HepG2 (cell line): ENCODE results near the gene MBD2. TPM values are rescaled to one million over a fixed set of nuclear protein-coding genes. Genes with fewer than 3 reads are reported as not detected.

Source experiments
- ATAC-seq: fragments of 200-7000 bp; cut with Tn5 transposase; 3 replicates; pipeline ENCODE4 v1.9.1; 2020; ENCODE audit warnings: mild to moderate bottlenecking, moderate library complexity
- BruUV-seq: library from RNA; stranded (reverse); fragments of 400-500 nt; replicated peaks from 2 replicates; lab custom pipeline; 2021; lab: Mats Ljungman, UMichigan
- CTCF ChIA-PET: fragments of 300-600 bp; formaldehyde crosslinking; extraction: SDS; loops from one replicate; lab custom pipeline; 2021; ENCODE audit warnings: low total read pairs, inconsistent platforms, low intra/inter-chr PET ratio; lab: Yijun Ruan, JAX
- POLR2A ChIA-PET: fragments of 350-600 bp; sonication (Branson Sonifier 250); formaldehyde crosslinking; loops from one replicate; lab custom pipeline; 2020; ENCODE audit warnings: antibody characterized with exemption, inconsistent platforms; lab: Yijun Ruan, JAX
- DNase-seq: peaks from one replicate; pipeline ENCODE4 v3.0.0-alpha.2; 2015; ENCODE audit warnings: low spot score
- FAIRE-seq: peaks from 3 replicates; lab custom pipeline; 2011; peaks lifted over from hg19 to GRCh38; lab: Jason Lieb, UNC
- H2AFZ ChIP-seq: one replicate; pipeline ENCODE4 v1.6.1; 2011; ENCODE audit warnings: low read length, inconsistent platforms
- H3K27ac ChIP-seq: fragments of 300-600 bp; 3 replicates; pipeline ENCODE4 v1.8.0; 2011; ENCODE audit warnings: mixed run types, mild to moderate bottlenecking, mixed read lengths, low read length, inconsistent platforms; ENCODE audit not compliant: insufficient read depth; ENCODE audit errors: extremely low read length
- H3K27me3 ChIP-seq, 2 experiments: fragments of 200-600 bp in 1 of 2; 2 replicates in 1 of 2; 3 replicates in 1 of 2; pipeline versions ENCODE4 v1.6.0 to v1.8.0; 2011; ENCODE audit warnings: low read length in 2 of 2, mild to moderate bottlenecking in 2 of 2, moderate library complexity in 2 of 2, inconsistent platforms in 1 of 2; ENCODE audit not compliant: insufficient read depth in 2 of 2, control insufficient read depth in 1 of 2
- H3K36me3 ChIP-seq, 2 experiments: fragments of 200-600 bp in 1 of 2; replicated peaks in 1 of 2; 2 replicates in 1 of 2; 3 replicates in 1 of 2; pipeline versions ENCODE4 v1.5.1 to v1.8.0; 2011; ENCODE audit warnings: low read length in 2 of 2, inconsistent platforms in 1 of 2; ENCODE audit not compliant: insufficient read depth in 2 of 2, control insufficient read depth in 1 of 2
- H3K4me1 ChIP-seq: 2 replicates; pipeline ENCODE4 v1.5.1; 2012; ENCODE audit warnings: low read length, inconsistent platforms; ENCODE audit not compliant: insufficient read depth
- H3K4me2 ChIP-seq: 2 replicates; pipeline ENCODE4 v1.6.0; 2011; ENCODE audit warnings: low read depth, low read length, inconsistent platforms
- H3K4me3 ChIP-seq, 3 experiments: fragments of 200-600 bp in 1 of 3; sonication (generic), shearing (Covaris generic) in 1 of 3; replicated peaks in 1 of 3; 2 replicates each; pipeline ENCODE4 v1.5.1; 2011 to 2016; ENCODE audit warnings: low read length in 3 of 3, inconsistent platforms in 2 of 3, low read depth in 2 of 3, mild to moderate bottlenecking in 2 of 3, control low read depth in 1 of 3, mixed read lengths in 1 of 3; ENCODE audit not compliant: insufficient read depth in 1 of 3
- H3K79me2 ChIP-seq: one replicate; pipeline ENCODE4 v1.6.1; 2011; ENCODE audit warnings: low read length, inconsistent platforms; ENCODE audit not compliant: insufficient read depth
- H3K9ac ChIP-seq: 2 replicates; pipeline ENCODE4 v1.6.0; 2011; ENCODE audit warnings: mild to moderate bottlenecking, low read depth, low read length, inconsistent platforms; ENCODE audit not compliant: insufficient read depth
- H3K9me3 ChIP-seq: 2 replicates; pipeline ENCODE4 v1.5.1; 2012; ENCODE audit warnings: mild to moderate bottlenecking, low read length
- H4K20me1 ChIP-seq: 2 replicates; pipeline ENCODE4 v1.6.0; 2011; ENCODE audit warnings: inconsistent platforms, mild to moderate bottlenecking, low read length, moderate library complexity; ENCODE audit not compliant: insufficient read depth
- EEA1 ChIP-seq: sonication (generic); formaldehyde crosslinking; IDR thresholded peaks from 2 replicates; pipeline ENCODE4 v1.5.1; 2020; ENCODE audit warnings: mild to moderate bottlenecking, missing genetic modification reagents, borderline replicate concordance
- HNRNPUL1 ChIP-seq: fragments of 200-400 bp; formaldehyde crosslinking; IDR thresholded peaks from 2 replicates; pipeline ENCODE4 v1.6.1; 2017; ENCODE audit warnings: low read depth, mild to moderate bottlenecking, low read length, moderate library complexity
- JUNB ChIP-seq: sonication (generic); formaldehyde crosslinking; IDR thresholded peaks from 2 replicates; pipeline ENCODE4 v1.8.0; 2022; ENCODE audit warnings: missing genetic modification reagents, mild to moderate bottlenecking, borderline replicate concordance
- NCOR1 ChIP-seq: fragments of 200-600 bp; sonication (generic); IDR thresholded peaks from 2 replicates; pipeline ENCODE4 v1.7.0; 2017; ENCODE audit warnings: antibody characterized with exemption, low read length, borderline replicate concordance
- PAX8 ChIP-seq: sonication (generic); formaldehyde crosslinking; IDR thresholded peaks from 2 replicates; pipeline ENCODE4 v1.8.0; 2022; ENCODE audit warnings: mild to moderate bottlenecking, missing genetic modification reagents, borderline replicate concordance
- PHF8 ChIP-seq: sonication (generic); formaldehyde crosslinking; IDR thresholded peaks from 2 replicates; pipeline ENCODE4 v1.5.0; 2020; ENCODE audit warnings: missing genetic modification reagents
- PTBP1 ChIP-seq: fragments of 200-400 bp; formaldehyde crosslinking; IDR thresholded peaks from 2 replicates; pipeline ENCODE4 v1.6.1; 2018; ENCODE audit warnings: low read length, low read depth; ENCODE audit not compliant: poor library complexity, severe bottlenecking
- ZBTB7B ChIP-seq: sonication (generic); formaldehyde crosslinking; IDR thresholded peaks from 2 replicates; pipeline ENCODE4 v1.4.0; 2020; ENCODE audit warnings: missing genetic modification reagents
- ZC3H13 ChIP-seq: sonication (generic); formaldehyde crosslinking; IDR thresholded peaks from 2 replicates; pipeline ENCODE4 v1.8.1; 2023; ENCODE audit warnings: mild to moderate bottlenecking, missing genetic modification reagents, moderate library complexity
- ZFP36L1 ChIP-seq: sonication (generic); formaldehyde crosslinking; IDR thresholded peaks from 2 replicates; pipeline ENCODE4 v1.8.0; 2022; ENCODE audit warnings: mild to moderate bottlenecking, missing genetic modification reagents, moderate library complexity
- ZMYM3 ChIP-seq: sonication (generic); formaldehyde crosslinking; IDR thresholded peaks from 2 replicates; pipeline ENCODE4 v1.5.1; 2020; ENCODE audit warnings: mild to moderate bottlenecking, missing genetic modification reagents
- ZSCAN29 ChIP-seq: sonication (generic); formaldehyde crosslinking; conservative IDR thresholded peaks from 2 replicates; pipeline ENCODE4 v1.4.0; 2020; ENCODE audit warnings: mild to moderate bottlenecking, missing genetic modification reagents
- WGBS: methylation state at CpG from one replicate; pipeline ENCODE4 v1.1.6; 2017; ENCODE audit warnings: low lambda C conversion rate; 5-methylcytosine and 5-hydroxymethylcytosine counted together
- in situ Hi-C: cut with HindIII; loops from 2 replicates; pipeline ENCODE4 v1.10.0; 2017; ENCODE audit warnings: low pct_unique_long_range_greater_than_20kb; ENCODE audit not compliant: extremely low pct_ligation_motif_present
- intact Hi-C: fragments of 100-400 bp; cut with micrococcal nuclease; formaldehyde crosslinking; loops from one replicate; pipeline ENCODE4 v1.10.0; 2022; ENCODE audit not compliant: unreplicated experiment
- polyA plus RNA-seq, 8 experiments: library from polyadenylated mRNA; depleted of rRNA in 3 of 8; stranded (reverse) in 7 of 8; unstranded in 1 of 8; fragments of >200 nt; fragmentation: Illumina TruSeq in 4 of 8; extraction: Trizol in 4 of 8; gene quantifications; 2 replicates each; pipeline versions ENCODE4 v1.2.1 to v1.2.3, GENCODE V29; 2011 to 2016; ENCODE audit warnings: low read depth in 4 of 8, missing spikeins in 1 of 8, mixed read lengths in 1 of 8; ENCODE audit not compliant: insufficient read depth in 1 of 8
- total RNA-seq, 5 experiments: library from RNA; depleted of rRNA; stranded (reverse); fragments of >200 nt; fragmentation: Illumina TruSeq; extraction: Trizol; gene quantifications; 2 replicates each; pipeline ENCODE4 v1.2.3, GENCODE V29; 2016; ENCODE audit warnings: low read depth in 1 of 5
- TF ChIP-seq, protein P1 (sequence below): sonication (generic); formaldehyde crosslinking; conservative IDR thresholded peaks from 2 replicates; pipeline ENCODE4 v1.8.1; 2023; ENCODE audit warnings: missing genetic modification reagents
- TF ChIP-seq, protein P2 (sequence below): sonication (generic); formaldehyde crosslinking; IDR thresholded peaks from 2 replicates; pipeline ENCODE4 v1.5.0; 2020; ENCODE audit warnings: mild to moderate bottlenecking, missing genetic modification reagents
- TF ChIP-seq, protein P3 (sequence below): sonication (generic); formaldehyde crosslinking; IDR thresholded peaks from 2 replicates; pipeline ENCODE4 v1.5.1; 2020; ENCODE audit warnings: missing genetic modification reagents, mild to moderate bottlenecking, borderline replicate concordance

MBD2 gene
- total and polyA plus RNA-seq, 2 of the 13 experiments (the other 11 are each of a cell fraction or from before 2014, with no cell fraction given): 19.1 to 38.5 TPM

DNA sequence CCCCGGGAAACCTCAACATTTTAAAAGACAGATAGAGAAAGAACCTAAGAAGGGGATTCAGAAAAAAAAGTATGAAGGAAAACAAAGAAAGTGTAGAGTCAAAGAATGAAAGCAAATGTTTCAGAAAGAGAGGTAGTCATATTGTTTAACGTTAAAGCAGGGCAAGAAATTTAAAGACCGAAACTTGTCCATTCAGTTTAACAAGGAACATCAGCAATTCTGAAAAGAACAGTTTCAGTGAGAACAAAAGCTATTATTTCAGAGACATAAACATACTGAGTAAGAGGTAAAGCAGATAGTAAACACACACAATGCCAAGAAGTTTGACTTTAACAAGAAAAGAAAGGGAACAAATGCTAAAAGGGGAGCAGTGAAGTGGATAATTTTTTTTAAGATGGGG is 41.1 kb downstream of the MBD2 start (continued):
- TF ChIP-seq ZSCAN29 (CRISPR knock-in tag): no peak
- TF ChIP-seq ZFP36L1: no peak
- no peak for TF ChIP-seq PAX8 (CRISPR knock-in tag)
- no peak for TF ChIP-seq JUNB (CRISPR knock-in tag)
- TF ChIP-seq HNRNPUL1: no peak
- no peak for TF ChIP-seq PHF8
- TF ChIP-seq ZBTB7B (CRISPR knock-in tag): no peak
- TF ChIP-seq, protein P1, sequence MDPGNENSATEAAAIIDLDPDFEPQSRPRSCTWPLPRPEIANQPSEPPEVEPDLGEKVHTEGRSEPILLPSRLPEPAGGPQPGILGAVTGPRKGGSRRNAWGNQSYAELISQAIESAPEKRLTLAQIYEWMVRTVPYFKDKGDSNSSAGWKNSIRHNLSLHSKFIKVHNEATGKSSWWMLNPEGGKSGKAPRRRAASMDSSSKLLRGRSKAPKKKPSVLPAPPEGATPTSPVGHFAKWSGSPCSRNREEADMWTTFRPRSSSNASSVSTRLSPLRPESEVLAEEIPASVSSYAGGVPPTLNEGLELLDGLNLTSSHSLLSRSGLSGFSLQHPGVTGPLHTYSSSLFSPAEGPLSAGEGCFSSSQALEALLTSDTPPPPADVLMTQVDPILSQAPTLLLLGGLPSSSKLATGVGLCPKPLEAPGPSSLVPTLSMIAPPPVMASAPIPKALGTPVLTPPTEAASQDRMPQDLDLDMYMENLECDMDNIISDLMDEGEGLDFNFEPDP (CRISPR knock-in tag): no peak

DNA sequence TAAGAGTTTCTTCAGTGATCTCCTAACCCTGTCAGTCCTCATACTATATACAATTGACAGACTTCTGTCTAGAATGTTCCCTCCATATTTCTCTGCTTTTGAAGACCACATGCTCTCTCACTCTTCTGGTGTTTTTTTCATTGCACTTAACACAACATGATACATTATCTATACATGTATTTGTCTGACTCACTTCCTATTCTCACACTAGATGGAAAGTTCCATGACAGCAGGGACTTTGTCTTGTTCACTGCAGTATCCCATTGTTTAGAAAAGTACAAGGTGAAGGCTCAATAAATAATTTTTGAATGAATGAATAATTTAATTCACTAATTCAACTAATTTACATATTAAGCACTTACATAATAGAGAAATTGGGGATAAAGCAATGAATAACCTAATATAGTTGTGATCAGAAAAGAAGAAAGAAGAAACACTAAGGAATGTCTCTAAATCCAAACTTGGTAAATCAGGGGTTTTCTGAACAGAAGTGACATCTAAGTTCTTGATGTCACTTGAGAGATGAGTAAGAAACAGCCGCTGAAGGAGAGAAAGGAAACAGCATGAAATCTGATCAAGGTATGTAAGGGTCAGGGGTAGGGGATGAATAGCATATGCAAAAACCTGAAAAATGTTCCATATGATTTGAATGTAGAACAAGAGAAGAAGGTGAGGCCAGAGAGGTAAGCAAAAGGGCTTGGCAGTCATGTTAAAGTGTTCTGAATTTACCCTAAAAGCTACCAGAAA is 42.4 kb downstream of the MBD2 start:
- H3K36me3 ChIP-seq: peaks cover 0 to 15% of the 10 kb centered on the region in 2 experiments; a peak in 1 of 5 replicates
- H3K4me2 ChIP-seq: no peak overlapping the region
- no peaks in the 10 kb centered on the region for H4K20me1 ChIP-seq
- H3K4me1 ChIP-seq: no peaks in the 10 kb centered on the region
- H3K27me3 ChIP-seq: no peaks in the 10 kb centered on the region
- POLR2A ChIA-PET: no interaction called here
- DNase-seq (no peak), ATAC-seq (no peak), FAIRE-seq (no peak)
- H3K27ac ChIP-seq: no peak overlapping the region
- no peaks in the 10 kb centered on the region for H3K9me3 ChIP-seq
- CTCF ChIA-PET: no interaction called here
- in situ Hi-C loops (no loop called here), intact Hi-C loops (no loop called here)
- 100% methylated on average over 1 of the region's 1 CpG for WGBS
- H3K9ac ChIP-seq: no peak overlapping the region
- H2AFZ ChIP-seq: no peak overlapping the region
- no peaks in the 10 kb centered on the region for H3K79me2 ChIP-seq
- BruUV-seq: no TSS peak
- H3K4me3 ChIP-seq: no peak overlapping the region
- no peak for TF ChIP-seq PTBP1
- TF ChIP-seq, protein P2, sequence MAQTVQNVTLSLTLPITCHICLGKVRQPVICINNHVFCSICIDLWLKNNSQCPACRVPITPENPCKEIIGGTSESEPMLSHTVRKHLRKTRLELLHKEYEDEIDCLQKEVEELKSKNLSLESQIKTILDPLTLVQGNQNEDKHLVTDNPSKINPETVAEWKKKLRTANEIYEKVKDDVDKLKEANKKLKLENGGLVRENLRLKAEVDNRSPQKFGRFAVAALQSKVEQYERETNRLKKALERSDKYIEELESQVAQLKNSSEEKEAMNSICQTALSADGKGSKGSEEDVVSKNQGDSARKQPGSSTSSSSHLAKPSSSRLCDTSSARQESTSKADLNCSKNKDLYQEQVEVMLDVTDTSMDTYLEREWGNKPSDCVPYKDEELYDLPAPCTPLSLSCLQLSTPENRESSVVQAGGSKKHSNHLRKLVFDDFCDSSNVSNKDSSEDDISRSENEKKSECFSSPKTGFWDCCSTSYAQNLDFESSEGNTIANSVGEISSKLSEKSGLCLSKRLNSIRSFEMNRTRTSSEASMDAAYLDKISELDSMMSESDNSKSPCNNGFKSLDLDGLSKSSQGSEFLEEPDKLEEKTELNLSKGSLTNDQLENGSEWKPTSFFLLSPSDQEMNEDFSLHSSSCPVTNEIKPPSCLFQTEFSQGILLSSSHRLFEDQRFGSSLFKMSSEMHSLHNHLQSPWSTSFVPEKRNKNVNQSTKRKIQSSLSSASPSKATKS (CRISPR knock-in tag): no peak
- TF ChIP-seq ZMYM3: no peak
- TF ChIP-seq EEA1 (CRISPR knock-in tag): no peak
- no peak for TF ChIP-seq NCOR1
- TF ChIP-seq ZC3H13: no peak
- TF ChIP-seq, protein P3, sequence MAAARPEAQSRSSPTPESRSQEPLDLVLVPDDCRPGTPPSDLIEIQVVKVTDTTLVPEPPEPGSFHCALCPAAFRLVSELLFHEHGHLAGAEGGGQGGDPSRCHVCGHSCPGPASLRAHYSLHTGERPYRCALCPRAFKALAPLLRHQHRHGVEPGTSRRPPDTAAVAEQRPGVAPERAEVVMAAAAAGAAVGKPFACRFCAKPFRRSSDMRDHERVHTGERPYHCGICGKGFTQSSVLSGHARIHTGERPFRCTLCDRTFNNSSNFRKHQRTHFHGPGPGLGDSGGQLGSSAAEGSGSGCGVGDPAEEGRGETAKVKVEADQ: no peak
